Mesendoderm (in vitro differentiated cells): ENCODE measurements around the gene GRIN1.

ENCODE experiments used
- DNase-seq: peaks from one replicate; pipeline ENCODE4 v3.0.0; 2013
- H2AK5ac ChIP-seq: 2 replicates; pipeline ENCODE4 v1.6.1; 2013; ENCODE audit warnings: low read length, inconsistent platforms
- H2BK120ac ChIP-seq: 2 replicates; pipeline ENCODE4 v1.6.1; 2013; ENCODE audit warnings: low read depth, mild to moderate bottlenecking, low read length, moderate library complexity, mixed read lengths
- H2BK15ac ChIP-seq: replicated peaks from 2 replicates; pipeline ENCODE4 v1.6.1; 2013; ENCODE audit warnings: low read depth, mild to moderate bottlenecking, moderate library complexity
- H2BK5ac ChIP-seq: 2 replicates; pipeline ENCODE4 v1.6.1; 2013; ENCODE audit warnings: low read length, inconsistent platforms
- H3K18ac ChIP-seq: 2 replicates; pipeline ENCODE4 v1.6.1; 2013; ENCODE audit warnings: mild to moderate bottlenecking, low read length, mixed read lengths
- H3K23ac ChIP-seq: one replicate; pipeline ENCODE4 v1.6.1; 2013; ENCODE audit warnings: low read length
- H3K27ac ChIP-seq: 2 replicates; pipeline ENCODE4 v1.5.1; 2013; ENCODE audit warnings: low read depth, mild to moderate bottlenecking, inconsistent platforms, low read length, moderate library complexity
- H3K27me3 ChIP-seq: 2 replicates; pipeline ENCODE4 v1.6.1; 2013; ENCODE audit warnings: low read length, control low read depth, mild to moderate bottlenecking, inconsistent platforms; ENCODE audit not compliant: insufficient read depth, poor library complexity
- H3K36me3 ChIP-seq: 2 replicates; pipeline ENCODE4 v1.6.1; 2013; ENCODE audit warnings: low read length, inconsistent platforms; ENCODE audit not compliant: control insufficient read depth, insufficient read depth
- H3K4ac ChIP-seq: one replicate; pipeline ENCODE4 v1.6.1; 2013; ENCODE audit warnings: low read depth, mild to moderate bottlenecking, low read length, moderate library complexity
- H3K4me1 ChIP-seq: 2 replicates; pipeline ENCODE4 v1.6.1; 2013; ENCODE audit warnings: low read depth, low read length, inconsistent platforms; ENCODE audit not compliant: control insufficient read depth
- H3K4me2 ChIP-seq: 2 replicates; pipeline ENCODE4 v1.6.1; 2013; ENCODE audit warnings: low read length
- H3K4me3 ChIP-seq: 2 replicates; pipeline ENCODE4 v1.5.1; 2013; ENCODE audit warnings: mild to moderate bottlenecking, low read length
- H3K56ac ChIP-seq: one replicate; pipeline ENCODE4 v1.6.1; 2013; ENCODE audit warnings: low read length
- H3K79me1 ChIP-seq: 2 replicates; pipeline ENCODE4 v1.6.1; 2013; ENCODE audit warnings: low read length, inconsistent platforms
- H3K79me2 ChIP-seq: 2 replicates; pipeline ENCODE4 v1.6.1; 2013; ENCODE audit warnings: mild to moderate bottlenecking, low read length; ENCODE audit not compliant: control insufficient read depth, insufficient read depth
- H3K9ac ChIP-seq: 2 replicates; pipeline ENCODE4 v1.6.1; 2013; ENCODE audit warnings: low read length, inconsistent platforms
- H4K5ac ChIP-seq: one replicate; pipeline ENCODE4 v1.6.1; 2013; ENCODE audit warnings: low read length
- H4K8ac ChIP-seq: one replicate; pipeline ENCODE4 v1.6.1; 2013; ENCODE audit warnings: low read depth, mild to moderate bottlenecking, control low read depth, low read length, moderate library complexity
- WGBS: extraction: QIAGEN DNeasy Blood & Tissue Kit; methylation state at CpG from one replicate; pipeline ENCODE4 v1.1.7; 2013; ENCODE audit warnings: low lambda C conversion rate, missing lambda C conversion rate; ENCODE audit not compliant: insufficient coverage; ENCODE audit errors: extremely low coverage; 5-methylcytosine and 5-hydroxymethylcytosine counted together

Gene GRIN1

DNA sequence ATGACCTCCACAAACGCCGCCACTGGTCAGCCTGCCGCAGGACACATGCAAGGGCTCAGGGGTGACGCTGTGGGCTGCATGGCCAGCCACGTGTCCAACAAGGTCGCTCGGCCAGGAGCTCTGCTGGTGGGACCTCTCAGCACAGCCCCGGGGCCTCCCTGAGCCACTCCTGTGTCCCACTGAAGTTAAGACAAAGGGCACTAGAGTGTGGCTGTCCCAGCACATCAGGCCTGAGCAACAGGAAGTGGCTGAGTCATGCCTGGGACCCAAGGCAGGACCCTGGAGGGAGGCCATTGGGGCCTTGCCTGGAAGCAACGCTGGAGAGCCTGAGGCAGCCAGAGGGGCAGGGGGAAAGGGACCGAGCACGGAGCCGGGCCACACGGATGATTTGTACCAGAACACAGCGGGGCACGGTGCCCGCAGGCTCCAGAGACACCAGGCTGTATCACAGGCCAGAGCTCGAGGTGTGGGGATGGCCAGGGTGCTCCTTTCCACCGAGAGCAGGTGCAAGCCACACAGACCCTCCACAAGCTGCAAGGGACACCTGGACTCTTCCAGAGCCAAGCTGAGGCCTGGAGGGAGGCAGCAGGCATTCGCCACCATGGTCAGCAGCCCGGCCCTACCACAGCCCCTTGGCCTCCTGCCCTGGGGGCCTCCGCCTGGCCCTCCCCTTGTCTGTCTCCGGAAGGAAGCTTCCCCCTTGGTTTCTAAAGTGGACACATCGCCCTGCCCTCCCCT lies 39.4 kb downstream of the GRIN1 start:
- Histone ChIP-seq H3K4me2 (no peak overlapping the region), H4K5ac (no peak overlapping the region), H2BK120ac (no peak overlapping the region), H3K79me1 (no peaks in the 10 kb centered on the region), H4K8ac (no peak overlapping the region), H3K4me3 (no peak overlapping the region), H3K56ac (no peak overlapping the region), H2AK5ac (no peak overlapping the region), H3K23ac (no peak overlapping the region), H2BK5ac (no peak overlapping the region), H3K36me3 (no peaks in the 10 kb centered on the region), H3K27me3 (no peaks in the 10 kb centered on the region), H3K9ac (no peak overlapping the region), H3K18ac (no peak overlapping the region), H3K79me2 (no peaks in the 10 kb centered on the region), H3K4me1 (no peaks in the 10 kb centered on the region), H3K27ac (no peak overlapping the region), H2BK15ac (no peak overlapping the region), H3K4ac (no peak overlapping the region)
- DNase-seq: no peak
- no CpG with 5 or more reads among the region's 23 CpGs for WGBS

DNA sequence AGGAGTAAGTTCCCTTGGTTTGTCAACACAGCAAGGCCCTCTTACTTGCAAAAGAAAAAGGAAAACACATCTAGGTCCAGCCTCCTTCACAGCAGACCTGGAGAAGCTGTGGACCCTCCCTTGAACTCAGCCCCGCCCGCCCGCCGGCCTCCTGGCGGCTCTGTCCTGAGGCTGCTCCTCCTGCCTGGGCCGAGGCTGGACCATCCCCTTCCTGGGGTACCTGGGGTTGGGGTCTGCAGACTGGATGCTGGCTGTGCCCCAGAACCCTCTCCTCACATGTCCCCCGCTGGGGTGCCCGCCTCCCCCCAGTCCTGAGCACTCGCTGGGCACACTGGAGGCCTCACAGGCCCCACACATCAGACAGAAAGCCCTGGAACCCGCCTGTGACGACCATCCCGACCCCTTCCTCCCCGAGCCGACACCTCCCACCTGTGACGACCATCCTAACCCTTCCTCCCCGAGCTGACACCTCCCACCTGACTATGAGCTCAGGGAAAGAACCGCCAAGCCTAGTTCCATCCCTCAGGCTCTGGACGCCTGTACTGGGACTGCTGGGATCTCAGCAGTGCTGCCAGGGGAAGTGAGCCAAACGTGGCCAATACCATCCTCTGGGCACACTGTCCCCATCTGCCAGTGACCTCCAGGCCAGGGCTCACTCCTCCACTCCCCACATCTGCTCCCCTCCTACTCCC lies 40.1 kb downstream of the GRIN1 start:
- Histone ChIP-seq H2BK5ac (no peak overlapping the region), H4K8ac (no peak overlapping the region), H3K18ac (no peak overlapping the region), H3K9ac (no peak overlapping the region), H2AK5ac (no peak overlapping the region), H4K5ac (no peak overlapping the region), H3K4me3 (no peak overlapping the region), H3K4me1 (no peaks in the 10 kb centered on the region), H3K4me2 (no peak overlapping the region), H3K23ac (no peak overlapping the region), H3K4ac (no peak overlapping the region), H3K36me3 (no peaks in the 10 kb centered on the region), H2BK120ac (no peak overlapping the region), H3K79me2 (no peaks in the 10 kb centered on the region), H3K56ac (no peak overlapping the region), H3K27ac (no peak overlapping the region), H3K79me1 (no peaks in the 10 kb centered on the region), H2BK15ac (no peak overlapping the region), H3K27me3 (no peaks in the 10 kb centered on the region)
- no peak for DNase-seq
- WGBS: no CpG with 5 or more reads among the region's 19 CpGs

DNA sequence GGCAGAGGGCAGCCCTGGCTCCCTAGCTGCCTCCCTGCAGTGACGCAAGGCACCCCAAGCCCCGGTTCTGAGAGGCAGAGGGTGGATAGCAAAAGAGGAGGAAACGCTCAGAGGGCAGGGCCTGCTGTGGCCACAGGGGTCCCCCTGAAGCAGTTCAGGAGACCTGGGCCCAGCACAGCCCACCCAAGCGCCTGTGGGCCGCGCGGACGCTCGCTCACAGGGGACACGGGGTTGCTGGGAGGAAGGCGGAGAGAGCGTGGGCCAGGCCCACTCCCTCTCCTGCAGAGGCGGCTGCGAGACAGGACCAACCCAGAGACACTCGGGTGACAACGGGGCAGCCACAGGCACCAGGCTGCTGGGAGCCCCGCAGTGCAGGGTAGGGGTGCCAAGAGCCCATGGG lies 40.8 kb downstream of the GRIN1 start:
- no peak overlapping the region for H3K9ac ChIP-seq
- H3K4me2 ChIP-seq: no peak overlapping the region
- no peak overlapping the region for H4K5ac ChIP-seq
- H3K4me1 ChIP-seq: no peaks in the 10 kb centered on the region
- H3K27ac ChIP-seq: no peak overlapping the region
- H3K23ac ChIP-seq: no peak overlapping the region
- H2BK120ac ChIP-seq: no peak overlapping the region
- H3K4ac ChIP-seq: no peak overlapping the region
- H3K56ac ChIP-seq: no peak overlapping the region
- no peaks in the 10 kb centered on the region for H3K79me1 ChIP-seq
- H2AK5ac ChIP-seq: no peak overlapping the region
- H3K79me2 ChIP-seq: no peaks in the 10 kb centered on the region
- no peak overlapping the region for H3K4me3 ChIP-seq
- no peaks in the 10 kb centered on the region for H3K36me3 ChIP-seq
- H4K8ac ChIP-seq: no peak overlapping the region
- no peak overlapping the region for H3K18ac ChIP-seq
- no peak overlapping the region for H2BK5ac ChIP-seq
- no CpG with 5 or more reads among the region's 17 CpGs for WGBS
- no peaks in the 10 kb centered on the region for H3K27me3 ChIP-seq
- DNase-seq: no peak
- no peak overlapping the region for H2BK15ac ChIP-seq

DNA sequence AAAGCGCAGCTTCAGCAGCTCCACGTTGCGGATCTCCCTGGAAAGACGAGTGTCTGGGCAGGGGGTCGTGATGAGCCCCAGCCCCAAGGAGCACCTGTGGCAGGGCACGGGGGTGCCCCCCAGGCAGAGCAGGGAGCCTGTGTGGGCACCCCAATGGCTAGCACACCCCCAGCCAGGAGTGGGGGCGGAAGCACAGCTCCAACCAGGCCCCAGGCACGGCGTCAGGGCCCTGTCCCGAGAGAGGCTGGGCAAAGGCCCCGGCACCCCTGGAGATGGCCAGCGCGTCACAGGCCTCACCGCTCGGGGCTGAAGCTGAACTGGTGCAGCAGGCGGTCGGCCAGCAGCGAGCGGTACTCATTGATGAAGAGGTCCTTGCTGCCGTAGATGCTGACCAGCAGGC lies 41.5 kb downstream of the GRIN1 start:
- no peak overlapping the region for H3K4ac ChIP-seq
- no CpG with 5 or more reads among the region's 20 CpGs for WGBS
- no peak overlapping the region for H3K27ac ChIP-seq
- H3K23ac ChIP-seq: no peak overlapping the region
- H3K4me2 ChIP-seq: no peak overlapping the region
- no peak overlapping the region for H2BK15ac ChIP-seq
- no peak overlapping the region for H3K56ac ChIP-seq
- H2AK5ac ChIP-seq: no peak overlapping the region
- H3K4me1 ChIP-seq: no peaks in the 10 kb centered on the region
- H2BK120ac ChIP-seq: no peak overlapping the region
- no peaks in the 10 kb centered on the region for H3K36me3 ChIP-seq
- no peaks in the 10 kb centered on the region for H3K27me3 ChIP-seq
- no peak overlapping the region for H3K18ac ChIP-seq
- H3K79me2 ChIP-seq: no peaks in the 10 kb centered on the region
- DNase-seq: no peak
- no peaks in the 10 kb centered on the region for H3K79me1 ChIP-seq
- no peak overlapping the region for H3K4me3 ChIP-seq
- no peak overlapping the region for H2BK5ac ChIP-seq
- H4K5ac ChIP-seq: no peak overlapping the region
- no peak overlapping the region for H3K9ac ChIP-seq
- no peak overlapping the region for H4K8ac ChIP-seq

DNA sequence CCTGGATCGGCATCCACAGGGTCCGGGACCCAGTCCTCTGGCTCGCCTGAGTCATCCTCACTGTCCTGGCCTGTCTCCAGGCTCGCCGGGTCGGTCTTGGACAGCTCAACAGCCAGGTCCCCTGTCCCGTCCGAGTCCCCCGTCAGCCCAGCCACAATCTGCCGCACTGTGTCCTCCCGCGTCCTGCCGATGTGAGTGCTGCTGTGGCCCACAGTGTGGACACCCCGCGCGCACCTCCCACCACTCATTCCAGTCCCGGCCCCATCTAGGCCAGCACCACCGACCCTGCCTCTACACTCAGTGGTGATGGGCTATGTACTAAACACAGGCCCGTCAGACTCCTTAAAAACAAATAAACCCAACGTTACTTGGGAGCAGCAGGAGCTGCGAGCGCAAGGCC lies 42.7 kb downstream of the GRIN1 start:
- Histone ChIP-seq H3K36me3 (no peaks in the 10 kb centered on the region), H3K9ac (no peak overlapping the region), H3K56ac (no peak overlapping the region), H2BK5ac (no peak overlapping the region), H3K23ac (no peak overlapping the region), H4K5ac (no peak overlapping the region), H3K4ac (no peak overlapping the region), H3K27me3 (no peaks in the 10 kb centered on the region), H2BK120ac (no peak overlapping the region), H2AK5ac (no peak overlapping the region), H3K27ac (no peak overlapping the region), H3K4me2 (no peak overlapping the region), H4K8ac (no peak overlapping the region), H3K18ac (no peak overlapping the region), H3K4me3 (no peak overlapping the region), H2BK15ac (no peak overlapping the region), H3K79me1 (no peaks in the 10 kb centered on the region), H3K79me2 (peaks cover 1% of the 10 kb centered on the region), H3K4me1 (no peaks in the 10 kb centered on the region)
- no CpG with 5 or more reads among the region's 22 CpGs for WGBS
- no peak for DNase-seq
